HepG2 (cell line): ENCODE data around the gene ACVR2A. TPM values are rescaled to one million over a fixed set of nuclear protein-coding genes. Genes with fewer than 3 reads are reported as not detected.
A peak's percentile ranks its signal among the peaks of the same experiment; 100 is the strongest.

Source experiments
- CREB1 ChIP-seq, 2 experiments: fragments of 450-650 bp in 1 of 2; IDR thresholded peaks; 2 replicates each; pipeline ENCODE4 v1.6.1; 2016 to 2017; ENCODE audit warnings: control low read depth in 1 of 2, mild to moderate bottlenecking in 1 of 2, missing compliant biosample characterization in 1 of 2, missing genetic modification characterization in 1 of 2
- HNRNPUL1 ChIP-seq: fragments of 200-400 bp; formaldehyde crosslinking; IDR thresholded peaks from 2 replicates; pipeline ENCODE4 v1.6.1; 2017; ENCODE audit warnings: low read depth, mild to moderate bottlenecking, low read length, moderate library complexity
- MAFF ChIP-seq: IDR thresholded peaks from 2 replicates; pipeline ENCODE4 v1.6.1; 2011; ENCODE audit warnings: low read depth, low read length, improper control_type of control experiment
- MXD4 ChIP-seq: IDR thresholded peaks from 2 replicates; pipeline ENCODE4 v1.6.1; 2016; ENCODE audit warnings: mild to moderate bottlenecking, missing biosample characterization, missing genetic modification reagents
- RNF2 ChIP-seq: fragments of 450-650 bp; conservative IDR thresholded peaks from 2 replicates; pipeline ENCODE4 v1.6.1; 2016; ENCODE audit warnings: low read depth
- ZFX ChIP-seq: sonication (generic); formaldehyde crosslinking; IDR thresholded peaks from 2 replicates; pipeline ENCODE4 v1.4.0; 2020; ENCODE audit warnings: mild to moderate bottlenecking, low read depth, missing genetic modification reagents, moderate library complexity
- ZFYVE20 ChIP-seq: sonication (generic); formaldehyde crosslinking; IDR thresholded peaks from 2 replicates; pipeline ENCODE4 v1.8.0; 2023; ENCODE audit warnings: low read depth, mild to moderate bottlenecking, moderate library complexity, missing genetic modification reagents, borderline replicate concordance
- ZMYM2 ChIP-seq: sonication (generic); formaldehyde crosslinking; IDR thresholded peaks from 2 replicates; pipeline ENCODE4 v1.8.0; 2022; ENCODE audit warnings: mild to moderate bottlenecking, missing genetic modification reagents
- ZNF570 ChIP-seq: sonication (generic); formaldehyde crosslinking; IDR thresholded peaks from 2 replicates; pipeline ENCODE4 v1.4.0; 2020; ENCODE audit warnings: mild to moderate bottlenecking, missing genetic modification reagents, borderline replicate concordance
- polyA plus RNA-seq, 8 experiments: library from polyadenylated mRNA; depleted of rRNA in 3 of 8; stranded (reverse) in 7 of 8; unstranded in 1 of 8; fragments of >200 nt; fragmentation: Illumina TruSeq in 4 of 8; extraction: Trizol in 4 of 8; gene quantifications; 2 replicates each; pipeline versions ENCODE4 v1.2.1 to v1.2.3, GENCODE V29; 2011 to 2016; ENCODE audit warnings: low read depth in 4 of 8, missing spikeins in 1 of 8, mixed read lengths in 1 of 8; ENCODE audit not compliant: insufficient read depth in 1 of 8
- total RNA-seq, 5 experiments: library from RNA; depleted of rRNA; stranded (reverse); fragments of >200 nt; fragmentation: Illumina TruSeq; extraction: Trizol; gene quantifications; 2 replicates each; pipeline ENCODE4 v1.2.3, GENCODE V29; 2016; ENCODE audit warnings: low read depth in 1 of 5
- TF ChIP-seq, protein P1 (sequence below): sonication (generic); formaldehyde crosslinking; IDR thresholded peaks from 2 replicates; pipeline ENCODE4 v1.4.0; 2020; ENCODE audit warnings: missing genetic modification reagents
- TF ChIP-seq, protein P2 (sequence below): sonication (generic); formaldehyde crosslinking; IDR thresholded peaks from 2 replicates; pipeline ENCODE4 v1.4.0; 2020; ENCODE audit warnings: missing genetic modification reagents, mild to moderate bottlenecking, borderline replicate concordance
- TF ChIP-seq, protein P3 (sequence below): sonication (generic); formaldehyde crosslinking; IDR thresholded peaks from 2 replicates; pipeline ENCODE4 v1.4.0; 2020; ENCODE audit warnings: mild to moderate bottlenecking, missing genetic modification reagents
- TF ChIP-seq, protein P4 (sequence below): sonication (generic); formaldehyde crosslinking; IDR thresholded peaks from 2 replicates; pipeline ENCODE4 v1.4.0; 2020; ENCODE audit warnings: missing genetic modification reagents
- TF ChIP-seq, protein P5 (sequence below): sonication (generic); formaldehyde crosslinking; IDR thresholded peaks from 2 replicates; pipeline ENCODE4 v1.4.0; 2020; ENCODE audit warnings: mild to moderate bottlenecking, missing genetic modification reagents

The ACVR2A gene
- total and polyA plus RNA-seq, 2 of the 13 experiments (the other 11 are each of a cell fraction or from before 2014, with no cell fraction given), result 8.3 to 18.0 TPM

DNA sequence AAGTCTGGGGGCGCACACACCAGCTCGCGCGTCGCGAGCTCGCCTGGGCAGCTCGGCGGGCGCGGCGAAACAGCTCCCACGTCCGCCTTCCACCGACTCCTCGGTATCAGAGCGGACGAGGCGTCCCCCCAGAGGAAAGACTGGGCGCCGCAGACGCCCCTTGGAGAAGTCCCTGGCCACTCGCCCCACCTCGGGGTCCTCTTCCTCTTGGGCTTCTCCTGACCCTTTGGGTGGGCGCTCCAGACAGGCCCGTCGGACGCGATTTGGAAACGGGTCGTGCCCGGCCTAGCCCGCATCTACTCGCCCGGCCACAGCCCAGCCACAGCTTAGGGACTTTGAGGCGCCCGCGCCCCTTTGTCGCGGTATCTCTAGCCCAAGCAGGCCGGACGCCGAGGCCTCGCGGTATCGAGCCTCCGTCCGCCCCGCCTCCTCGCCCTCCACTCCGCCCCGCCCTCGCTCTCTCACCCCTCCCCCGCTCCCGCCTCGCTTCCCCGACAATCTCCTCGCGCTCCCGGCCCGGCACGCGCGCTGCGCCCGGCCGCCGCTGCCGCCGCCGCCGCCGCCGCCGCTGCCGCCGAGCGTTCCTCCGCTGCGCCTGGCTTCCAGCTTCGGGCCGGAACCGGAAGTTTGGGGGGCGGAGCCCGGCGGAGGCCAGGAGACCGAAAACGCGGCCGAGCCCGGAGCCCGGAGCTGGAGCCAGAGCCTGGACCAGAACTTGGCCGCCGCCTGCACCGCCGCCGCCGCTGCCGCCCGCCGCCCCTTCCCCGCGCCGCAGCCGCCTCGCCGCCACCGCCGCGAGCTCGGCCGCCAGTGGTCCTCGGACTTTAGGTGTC is 749 bp upstream of the ACVR2A start (continued):
- TF ChIP-seq, protein P1, sequence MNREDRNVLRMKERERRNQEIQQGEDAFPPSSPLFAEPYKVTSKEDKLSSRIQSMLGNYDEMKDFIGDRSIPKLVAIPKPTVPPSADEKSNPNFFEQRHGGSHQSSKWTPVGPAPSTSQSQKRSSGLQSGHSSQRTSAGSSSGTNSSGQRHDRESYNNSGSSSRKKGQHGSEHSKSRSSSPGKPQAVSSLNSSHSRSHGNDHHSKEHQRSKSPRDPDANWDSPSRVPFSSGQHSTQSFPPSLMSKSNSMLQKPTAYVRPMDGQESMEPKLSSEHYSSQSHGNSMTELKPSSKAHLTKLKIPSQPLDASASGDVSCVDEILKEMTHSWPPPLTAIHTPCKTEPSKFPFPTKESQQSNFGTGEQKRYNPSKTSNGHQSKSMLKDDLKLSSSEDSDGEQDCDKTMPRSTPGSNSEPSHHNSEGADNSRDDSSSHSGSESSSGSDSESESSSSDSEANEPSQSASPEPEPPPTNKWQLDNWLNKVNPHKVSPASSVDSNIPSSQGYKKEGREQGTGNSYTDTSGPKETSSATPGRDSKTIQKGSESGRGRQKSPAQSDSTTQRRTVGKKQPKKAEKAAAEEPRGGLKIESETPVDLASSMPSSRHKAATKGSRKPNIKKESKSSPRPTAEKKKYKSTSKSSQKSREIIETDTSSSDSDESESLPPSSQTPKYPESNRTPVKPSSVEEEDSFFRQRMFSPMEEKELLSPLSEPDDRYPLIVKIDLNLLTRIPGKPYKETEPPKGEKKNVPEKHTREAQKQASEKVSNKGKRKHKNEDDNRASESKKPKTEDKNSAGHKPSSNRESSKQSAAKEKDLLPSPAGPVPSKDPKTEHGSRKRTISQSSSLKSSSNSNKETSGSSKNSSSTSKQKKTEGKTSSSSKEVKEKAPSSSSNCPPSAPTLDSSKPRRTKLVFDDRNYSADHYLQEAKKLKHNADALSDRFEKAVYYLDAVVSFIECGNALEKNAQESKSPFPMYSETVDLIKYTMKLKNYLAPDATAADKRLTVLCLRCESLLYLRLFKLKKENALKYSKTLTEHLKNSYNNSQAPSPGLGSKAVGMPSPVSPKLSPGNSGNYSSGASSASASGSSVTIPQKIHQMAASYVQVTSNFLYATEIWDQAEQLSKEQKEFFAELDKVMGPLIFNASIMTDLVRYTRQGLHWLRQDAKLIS (CRISPR knock-in tag), result no peak
- TF ChIP-seq, protein P2, sequence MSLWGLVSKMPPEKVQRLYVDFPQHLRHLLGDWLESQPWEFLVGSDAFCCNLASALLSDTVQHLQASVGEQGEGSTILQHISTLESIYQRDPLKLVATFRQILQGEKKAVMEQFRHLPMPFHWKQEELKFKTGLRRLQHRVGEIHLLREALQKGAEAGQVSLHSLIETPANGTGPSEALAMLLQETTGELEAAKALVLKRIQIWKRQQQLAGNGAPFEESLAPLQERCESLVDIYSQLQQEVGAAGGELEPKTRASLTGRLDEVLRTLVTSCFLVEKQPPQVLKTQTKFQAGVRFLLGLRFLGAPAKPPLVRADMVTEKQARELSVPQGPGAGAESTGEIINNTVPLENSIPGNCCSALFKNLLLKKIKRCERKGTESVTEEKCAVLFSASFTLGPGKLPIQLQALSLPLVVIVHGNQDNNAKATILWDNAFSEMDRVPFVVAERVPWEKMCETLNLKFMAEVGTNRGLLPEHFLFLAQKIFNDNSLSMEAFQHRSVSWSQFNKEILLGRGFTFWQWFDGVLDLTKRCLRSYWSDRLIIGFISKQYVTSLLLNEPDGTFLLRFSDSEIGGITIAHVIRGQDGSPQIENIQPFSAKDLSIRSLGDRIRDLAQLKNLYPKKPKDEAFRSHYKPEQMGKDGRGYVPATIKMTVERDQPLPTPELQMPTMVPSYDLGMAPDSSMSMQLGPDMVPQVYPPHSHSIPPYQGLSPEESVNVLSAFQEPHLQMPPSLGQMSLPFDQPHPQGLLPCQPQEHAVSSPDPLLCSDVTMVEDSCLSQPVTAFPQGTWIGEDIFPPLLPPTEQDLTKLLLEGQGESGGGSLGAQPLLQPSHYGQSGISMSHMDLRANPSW (CRISPR knock-in tag), result peak; percentile 58; the same call in 1 of the 2 replicates
- TF ChIP-seq ZMYM2 (CRISPR knock-in tag) (0 out of 2 replicates have a peak, but pooled peaks have one; percentile 2), MAFF (no peak), MXD4 (CRISPR knock-in tag) (no peak), ZFYVE20 (CRISPR knock-in tag) (peak; percentile 44; the same call in 1 of the 2 replicates), HNRNPUL1 (no peak), RNF2 (peak; percentile 98), ZNF570 (no peak), ZFX (CRISPR knock-in tag) (peak; percentile 96), CREB1 (IDR thresholded peaks at IDR 0.05) (no peak; the same call in 1 of the 2 replicates), CREB1 (CRISPR knock-in tag; IDR thresholded peaks at IDR 0.05) (no peak)
- TF ChIP-seq, protein P3, sequence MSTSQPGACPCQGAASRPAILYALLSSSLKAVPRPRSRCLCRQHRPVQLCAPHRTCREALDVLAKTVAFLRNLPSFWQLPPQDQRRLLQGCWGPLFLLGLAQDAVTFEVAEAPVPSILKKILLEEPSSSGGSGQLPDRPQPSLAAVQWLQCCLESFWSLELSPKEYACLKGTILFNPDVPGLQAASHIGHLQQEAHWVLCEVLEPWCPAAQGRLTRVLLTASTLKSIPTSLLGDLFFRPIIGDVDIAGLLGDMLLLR (CRISPR knock-in tag), result peak; percentile 46; the same call in 1 of the 2 replicates
- TF ChIP-seq, protein P4, sequence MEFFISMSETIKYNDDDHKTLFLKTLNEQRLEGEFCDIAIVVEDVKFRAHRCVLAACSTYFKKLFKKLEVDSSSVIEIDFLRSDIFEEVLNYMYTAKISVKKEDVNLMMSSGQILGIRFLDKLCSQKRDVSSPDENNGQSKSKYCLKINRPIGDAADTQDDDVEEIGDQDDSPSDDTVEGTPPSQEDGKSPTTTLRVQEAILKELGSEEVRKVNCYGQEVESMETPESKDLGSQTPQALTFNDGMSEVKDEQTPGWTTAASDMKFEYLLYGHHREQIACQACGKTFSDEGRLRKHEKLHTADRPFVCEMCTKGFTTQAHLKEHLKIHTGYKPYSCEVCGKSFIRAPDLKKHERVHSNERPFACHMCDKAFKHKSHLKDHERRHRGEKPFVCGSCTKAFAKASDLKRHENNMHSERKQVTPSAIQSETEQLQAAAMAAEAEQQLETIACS (CRISPR knock-in tag), result peak; percentile 58; the same call in 1 of the 2 replicates
- TF ChIP-seq, protein P5, sequence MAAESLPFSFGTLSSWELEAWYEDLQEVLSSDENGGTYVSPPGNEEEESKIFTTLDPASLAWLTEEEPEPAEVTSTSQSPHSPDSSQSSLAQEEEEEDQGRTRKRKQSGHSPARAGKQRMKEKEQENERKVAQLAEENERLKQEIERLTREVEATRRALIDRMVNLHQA (CRISPR knock-in tag), result no peak
